Prostate gland (tissue), 2 donors: Measurements from ENCODE around the gene TECPR2. TPM values are rescaled to one million over a fixed set of nuclear protein-coding genes. Genes with fewer than 3 reads are reported as not detected.

Source experiments
- DNase-seq: peaks from one replicate; pipeline ENCODE4 v3.0.0-alpha.2; 2019; ENCODE audit warnings: low spot score
- H3K27ac ChIP-seq, 2 donors: fragments of 200-600 bp; sonication (generic); 2 replicates each; pipeline ENCODE4 v1.5.1; 2017 to 2019
- H3K27me3 ChIP-seq: fragments of 200-600 bp; sonication (generic); replicated peaks from 2 replicates; pipeline ENCODE4 v1.5.1; 2019; ENCODE audit not compliant: insufficient read depth
- H3K36me3 ChIP-seq, 2 donors: fragments of 200-600 bp; sonication (generic); 1 replicate in 1 of 2; 2 replicates in 1 of 2; pipeline versions ENCODE4 v1.5.1 to v1.8.1; 2017 to 2019
- H3K4me1 ChIP-seq: fragments of 200-600 bp; sonication (generic); replicated peaks from 2 replicates; pipeline ENCODE4 v1.5.1; 2019
- H3K4me3 ChIP-seq, 2 donors: fragments of 200-600 bp; sonication (generic); 2 replicates each; pipeline ENCODE4 v1.5.1; 2017 to 2019
- H3K9me3 ChIP-seq: fragments of 200-600 bp; sonication (generic); 2 replicates; pipeline ENCODE4 v1.5.1; 2017
- POLR2A ChIP-seq: fragments of 450-650 bp; IDR thresholded peaks from one replicate; pipeline ENCODE4 v1.6.1; 2016; ENCODE audit warnings: antibody characterized with exemption, mild to moderate bottlenecking
- POLR2AphosphoS5 ChIP-seq: sonication (generic); formaldehyde crosslinking; IDR thresholded peaks from one replicate; pipeline ENCODE4 v1.6.1; 2017; ENCODE audit warnings: antibody characterized with exemption
- WGBS: methylation state at CpG from one replicate; pipeline ENCODE4 v1.1.5; 2018; 5-methylcytosine and 5-hydroxymethylcytosine counted together
- intact Hi-C: fragments of 100-400 bp; cut with DNase I; formaldehyde crosslinking; loops from one replicate; pipeline ENCODE4 v1.14.2; 2022
- total RNA-seq, 2 donors: library from RNA; depleted of rRNA; stranded (reverse); fragments of >200 nt; gene quantifications; one replicate each; pipeline ENCODE4 v1.1.0, GENCODE V29; 2016
- TF ChIP-seq, protein P1 (sequence below), 4 experiments: fragments of 200-600 bp in 2 of 4; fragments of 450-650 bp in 2 of 4; sonication (generic) in 2 of 4; IDR thresholded peaks; 1 replicate in 3 of 4; 2 replicates in 1 of 4; pipeline ENCODE4 v1.5.1; 2016 to 2019; ENCODE audit warnings: antibody characterized with exemption in 4 of 4, mild to moderate bottlenecking in 2 of 4, moderate library complexity in 2 of 4

Gene TECPR2
- total RNA-seq, 2 donors from 2014 or later, result 12.9 to 45.0 TPM

DNA sequence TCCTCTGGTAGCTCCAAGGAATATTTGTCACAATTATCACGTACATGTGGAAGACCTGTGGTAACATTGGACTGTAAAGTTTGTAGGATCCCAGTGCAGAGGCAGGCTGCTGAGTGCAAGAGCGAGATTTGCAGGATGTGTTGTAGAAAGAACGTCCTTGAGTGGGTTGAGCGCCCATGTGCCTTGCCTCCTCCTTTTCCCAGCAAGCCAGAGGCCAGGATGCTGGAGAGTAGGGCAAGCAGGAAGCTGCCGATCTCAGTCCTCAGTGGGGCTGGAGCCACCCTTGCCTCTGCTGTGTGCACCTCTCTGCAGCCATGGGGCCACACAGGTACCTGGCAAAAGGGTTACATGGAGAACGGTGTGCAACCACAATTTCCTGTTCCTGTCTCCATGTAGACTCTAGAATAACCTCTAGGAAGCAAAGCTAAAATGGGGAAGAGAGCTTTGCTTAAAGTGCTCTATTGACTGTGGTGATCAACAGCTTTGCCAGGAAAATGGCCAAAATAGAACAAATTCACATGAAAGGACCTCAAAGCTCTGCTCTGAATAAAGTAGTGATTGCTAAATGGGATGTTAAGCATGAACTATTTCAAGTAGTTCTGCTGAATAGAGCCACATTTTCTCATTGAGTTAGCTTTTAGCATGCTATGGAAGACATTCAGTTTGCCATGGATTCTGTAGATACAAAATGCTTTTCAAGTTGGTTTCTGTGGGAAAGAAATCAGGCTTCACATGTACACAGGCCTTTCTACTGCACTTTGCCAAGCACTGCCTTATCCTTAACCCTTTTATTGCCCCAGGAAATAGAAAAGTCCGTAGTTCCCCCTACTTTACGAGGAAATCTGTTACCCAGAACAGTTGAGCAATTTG lies 109.4 kb downstream of the TECPR2 start:
- Histone ChIP-seq H3K27ac (peak overlapping the region; percentile 65 to 75), H3K9me3 (no peaks in the 10 kb centered on the region), H3K4me3 (no peak overlapping the region), H3K27me3 (no peaks in the 10 kb centered on the region), H3K4me1 (peaks cover 14% of the 10 kb centered on the region), H3K36me3 (no peaks in the 10 kb centered on the region)
- 68% methylated on average over 8 of the region's 8 CpGs for WGBS
- DNase-seq, result no peak
- TF ChIP-seq, protein P1, sequence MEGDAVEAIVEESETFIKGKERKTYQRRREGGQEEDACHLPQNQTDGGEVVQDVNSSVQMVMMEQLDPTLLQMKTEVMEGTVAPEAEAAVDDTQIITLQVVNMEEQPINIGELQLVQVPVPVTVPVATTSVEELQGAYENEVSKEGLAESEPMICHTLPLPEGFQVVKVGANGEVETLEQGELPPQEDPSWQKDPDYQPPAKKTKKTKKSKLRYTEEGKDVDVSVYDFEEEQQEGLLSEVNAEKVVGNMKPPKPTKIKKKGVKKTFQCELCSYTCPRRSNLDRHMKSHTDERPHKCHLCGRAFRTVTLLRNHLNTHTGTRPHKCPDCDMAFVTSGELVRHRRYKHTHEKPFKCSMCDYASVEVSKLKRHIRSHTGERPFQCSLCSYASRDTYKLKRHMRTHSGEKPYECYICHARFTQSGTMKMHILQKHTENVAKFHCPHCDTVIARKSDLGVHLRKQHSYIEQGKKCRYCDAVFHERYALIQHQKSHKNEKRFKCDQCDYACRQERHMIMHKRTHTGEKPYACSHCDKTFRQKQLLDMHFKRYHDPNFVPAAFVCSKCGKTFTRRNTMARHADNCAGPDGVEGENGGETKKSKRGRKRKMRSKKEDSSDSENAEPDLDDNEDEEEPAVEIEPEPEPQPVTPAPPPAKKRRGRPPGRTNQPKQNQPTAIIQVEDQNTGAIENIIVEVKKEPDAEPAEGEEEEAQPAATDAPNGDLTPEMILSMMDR (IDR thresholded peaks at IDR 0.05), result no peak
- TF ChIP-seq POLR2A, result no peak
- no peak for TF ChIP-seq POLR2AphosphoS5
- intact Hi-C loops, result no loop called here

DNA sequence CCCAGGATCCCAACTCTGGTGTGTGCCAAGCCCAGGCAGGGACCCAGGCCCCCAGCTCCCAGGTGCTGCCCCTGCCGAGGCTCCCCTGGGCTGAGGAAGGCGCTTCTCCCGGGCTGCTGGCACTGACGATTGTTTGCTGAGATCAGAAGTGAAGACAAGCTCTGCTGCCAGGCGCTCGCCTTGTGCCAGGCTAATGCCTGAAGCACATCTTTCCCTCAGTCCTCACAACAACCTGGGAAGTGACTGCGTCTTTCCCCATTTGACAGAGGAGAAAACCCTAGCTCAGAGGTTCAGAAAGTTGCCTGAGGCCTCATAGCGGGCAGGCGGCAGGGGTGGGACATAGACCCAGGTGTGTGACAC lies 110.0 kb downstream of the TECPR2 start:
- 37% methylated on average over 9 of the region's 9 CpGs for WGBS
- Histone ChIP-seq H3K9me3 (no peaks in the 10 kb centered on the region), H3K27ac (peak overlapping the region; percentile 65 to 75), H3K36me3 (no peaks in the 10 kb centered on the region), H3K4me1 (peaks cover 14% of the 10 kb centered on the region), H3K4me3 (no peak overlapping the region), H3K27me3 (no peaks in the 10 kb centered on the region)
- intact Hi-C loops, result no loop called here
- DNase-seq, result peak; percentile 82
- TF ChIP-seq, protein P1 (IDR thresholded peaks at IDR 0.05), result no peak
- peak; percentile 68 for TF ChIP-seq POLR2AphosphoS5
- TF ChIP-seq POLR2A, result no peak

DNA sequence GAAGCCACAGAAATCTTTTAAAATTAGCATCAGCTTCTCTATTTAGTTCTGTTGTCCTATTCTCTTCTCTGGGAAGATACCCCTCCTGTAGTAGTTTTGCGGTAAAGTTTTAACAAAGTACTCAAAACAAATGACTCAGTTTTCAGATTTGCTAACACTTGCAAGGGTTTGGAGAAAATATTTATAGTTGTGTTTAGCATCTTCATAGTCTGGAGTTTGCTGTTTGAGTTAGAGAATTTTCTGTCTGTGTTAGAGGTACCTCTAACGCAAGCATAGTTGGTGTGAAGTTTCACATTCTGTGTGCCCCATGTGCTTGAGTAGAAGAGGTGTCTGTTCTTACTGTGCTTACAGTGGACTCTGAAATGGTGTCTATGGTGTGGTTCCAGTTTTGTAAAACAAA lies 110.8 kb downstream of the TECPR2 start:
- no peaks in the 10 kb centered on the region for H3K36me3 ChIP-seq
- 98% methylated on average over 2 of the region's 2 CpGs for WGBS
- H3K27me3 ChIP-seq, result no peaks in the 10 kb centered on the region
- H3K4me1 ChIP-seq, result peaks cover 14% of the 10 kb centered on the region
- no peak overlapping the region for H3K4me3 ChIP-seq
- H3K27ac ChIP-seq, result peak overlapping the region in 1 of 2 donors; percentile 75
- no peaks in the 10 kb centered on the region for H3K9me3 ChIP-seq
- intact Hi-C loops, result no loop called here
- TF ChIP-seq, protein P1 (IDR thresholded peaks at IDR 0.05), result no peak
- TF ChIP-seq POLR2AphosphoS5 (no peak), POLR2A (no peak)
- no peak for DNase-seq

DNA sequence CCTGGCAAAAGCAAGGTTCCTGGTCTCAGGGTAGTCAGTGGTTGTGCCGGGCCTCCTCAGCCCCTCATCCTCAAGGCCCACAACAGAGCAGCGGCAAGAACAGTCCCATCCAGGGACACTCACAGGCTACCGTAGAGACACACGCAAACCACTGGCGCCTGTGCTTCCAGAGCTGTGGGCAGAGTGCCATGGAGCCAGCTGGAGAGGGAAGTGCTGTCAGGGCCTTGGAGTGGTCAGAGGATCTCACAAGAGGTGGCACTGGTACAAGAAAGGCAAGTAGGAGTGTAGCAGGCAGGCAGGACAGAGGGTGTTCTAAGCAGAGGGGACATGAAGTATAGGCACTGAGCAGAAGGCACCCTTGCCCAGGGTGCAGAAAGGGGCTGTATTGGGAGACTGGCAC lies 112.2 kb downstream of the TECPR2 start:
- Histone ChIP-seq H3K36me3 (no peaks in the 10 kb centered on the region), H3K27me3 (no peaks in the 10 kb centered on the region), H3K4me1 (peaks cover 18% of the 10 kb centered on the region), H3K4me3 (no peak overlapping the region), H3K9me3 (no peaks in the 10 kb centered on the region), H3K27ac (peak overlapping the region in 1 of 2 donors; percentile 22)
- peak; percentile 21 for TF ChIP-seq POLR2AphosphoS5
- TF ChIP-seq, protein P1 (IDR thresholded peaks at IDR 0.05), result no peak
- intact Hi-C loops, result no loop called here
- DNase-seq, result peak; percentile 33
- 54% methylated on average over 5 of the region's 5 CpGs for WGBS

DNA sequence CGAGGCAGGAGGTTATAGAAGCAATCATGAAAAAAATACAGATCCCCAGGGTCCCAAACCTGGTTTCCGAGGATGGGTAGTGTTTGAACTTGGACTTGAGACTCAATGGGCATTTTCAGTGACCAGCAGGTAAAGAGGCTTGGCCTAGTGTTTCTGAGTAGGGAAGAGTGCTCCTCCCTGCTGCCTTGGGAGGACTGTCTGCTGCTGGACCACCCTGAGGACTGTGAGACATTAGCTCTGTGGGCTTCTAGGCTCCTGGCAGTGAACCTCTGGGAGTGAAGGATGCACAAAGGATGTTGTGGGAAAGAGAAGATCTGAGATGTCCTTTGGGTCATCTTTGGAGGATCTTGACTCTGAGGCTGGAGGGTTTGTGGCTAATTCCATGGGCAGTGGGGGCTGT lies 116.4 kb downstream of the TECPR2 start:
- intact Hi-C loops, result no loop called here
- Histone ChIP-seq H3K27ac (peak overlapping the region in 1 of 2 donors; percentile 35), H3K9me3 (no peaks in the 10 kb centered on the region), H3K27me3 (no peaks in the 10 kb centered on the region), H3K36me3 (no peaks in the 10 kb centered on the region), H3K4me3 (no peak overlapping the region), H3K4me1 (peaks cover 8% of the 10 kb centered on the region)
- DNase-seq, result no peak
- WGBS, result 95% methylated on average over 2 of the region's 2 CpGs
- TF ChIP-seq POLR2AphosphoS5 (no peak), POLR2A (no peak)
- TF ChIP-seq, protein P1 (IDR thresholded peaks at IDR 0.05), result no peak
